ENCODE results near the gene SMDT1. TPM values are rescaled to one million over a fixed set of nuclear protein-coding genes. Genes with fewer than 3 reads are reported as not detected.

SMDT1 gene
- total and polyA plus RNA-seq, 10 of the 15 experiments (the other 5 are each of a cell fraction or from before 2014, with no cell fraction given) = 19.7 to 176 (median 66.3) TPM

GRCh38 chr22:42033263-42034181, 46.0 kb upstream of the SMDT1 start:
- ChIA-PET SMC1A (ENCODE audit: uncharacterized antibody, unreplicated experiment) (interaction anchor here (1.1 to 1.2 kb wide), 3 partner anchors 8 to 14 kb away, joined by 3 to 4 read pairs (median 3); no protein-coding TSS in a partner anchor), RAD21 (ENCODE audit: unreplicated experiment) (no interaction called here), CTCF (interaction anchor here (0.9 kb wide), 1 partner anchor 87 kb away, joined by 3 read pairs; the partner anchor contains the start of gene CENPM), POLR2A (no interaction called here)
- H3K27me3 ChIP-seq (replicated peaks in 1 of 2; ENCODE audit: control insufficient read depth in 2 of 2, insufficient read depth in 2 of 2, low read length in 1 of 2) = no peaks in the 10 kb centered on the region
- no peak overlapping the region for H3K4me3 ChIP-seq
- H3K27ac ChIP-seq (ENCODE audit: control insufficient read depth, insufficient read depth) = no peak overlapping the region
- peak; percentile 49 for FAIRE-seq
- BruUV-seq (replicated peaks) = no TSS peak
- H3K4me1 ChIP-seq (ENCODE audit: control insufficient read depth, insufficient read depth, low read length) = peaks cover 22% of the 10 kb centered on the region
- no peak overlapping the region for H3K9ac ChIP-seq (ENCODE audit: control insufficient read depth, insufficient read depth, low read length)
- H3K36me3 ChIP-seq (ENCODE audit: control insufficient read depth in 2 of 2, insufficient read depth in 2 of 2, low read length in 1 of 2) = no peaks in the 10 kb centered on the region
- H4K20me1 ChIP-seq (ENCODE audit: control insufficient read depth, insufficient read depth) = no peaks in the 10 kb centered on the region
- no peak overlapping the region for H3K4me2 ChIP-seq (ENCODE audit: control insufficient read depth, insufficient read depth)
- H3K9me3 ChIP-seq (replicated peaks; ENCODE audit: control insufficient read depth, insufficient read depth, low read length) = peaks cover 17% of the 10 kb centered on the region; the same call in 2 of the 3 replicates
- in situ Hi-C loops (cut with MboI) = no loop called here
- TF ChIP-seq CBX5 (IDR thresholded peaks at IDR 0.05; ENCODE audit: low read depth) = peak; percentile 85; the same call in 1 of the 2 replicates
- TF ChIP-seq RB1 (IDR thresholded peaks at IDR 0.05; ENCODE audit: borderline replicate concordance) = no peak
- ATAC-seq = no peak
- no peaks in the 10 kb centered on the region for H3K79me2 ChIP-seq (ENCODE audit: control insufficient read depth, insufficient read depth, low read length)
- 93% methylated on average over 5 of the region's 5 CpGs for WGBS (ENCODE audit: insufficient coverage, insufficient replicate concordance, low lambda C conversion rate, missing lambda C conversion rate)
- intact Hi-C loops (cut with micrococcal nuclease; ENCODE audit: unreplicated experiment) = no loop called here
- no peak overlapping the region for H2AFZ ChIP-seq (ENCODE audit: control insufficient read depth, low read depth, low read length)
- no peak for DNase-seq (ENCODE audit: low read depth, low spot score)

DNA sequence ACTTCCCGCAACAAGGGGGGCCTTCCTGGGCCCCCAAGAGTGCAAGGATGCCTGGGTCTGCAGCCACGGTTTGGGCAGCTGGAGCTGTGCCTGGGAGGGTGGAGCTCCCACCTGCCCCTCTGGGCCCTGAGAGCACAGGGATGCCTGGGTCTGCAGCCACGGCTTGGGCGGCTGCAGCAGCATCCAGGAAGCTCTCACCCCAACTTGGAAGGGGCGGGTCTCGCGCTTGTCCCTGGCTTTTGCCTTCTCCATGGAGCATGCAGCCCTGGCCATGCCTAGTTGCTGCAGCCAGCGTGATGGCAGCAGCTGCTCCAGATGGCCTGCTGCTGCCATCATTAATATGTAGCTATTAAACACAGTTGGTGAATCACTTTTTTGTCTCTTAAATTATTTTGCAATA, 44.2 kb upstream of the SMDT1 start:
- no peaks in the 10 kb centered on the region for H4K20me1 ChIP-seq (ENCODE audit: control insufficient read depth, insufficient read depth)
- ChIA-PET SMC1A (ENCODE audit: uncharacterized antibody, unreplicated experiment) (no interaction called here), CTCF (no interaction called here), RAD21 (ENCODE audit: unreplicated experiment) (no interaction called here), POLR2A (interaction anchor here (0.6 kb wide), 1 partner anchor 13 kb away, joined by 3 read pairs; no protein-coding TSS in a partner anchor)
- no peak overlapping the region for H3K27ac ChIP-seq (ENCODE audit: control insufficient read depth, insufficient read depth)
- peaks cover 20% of the 10 kb centered on the region for H3K4me1 ChIP-seq (ENCODE audit: control insufficient read depth, insufficient read depth, low read length)
- in situ Hi-C loops (cut with MboI) = no loop called here
- no peaks in the 10 kb centered on the region for H3K27me3 ChIP-seq (replicated peaks in 1 of 2; ENCODE audit: control insufficient read depth in 2 of 2, insufficient read depth in 2 of 2, low read length in 1 of 2)
- H3K9ac ChIP-seq (ENCODE audit: control insufficient read depth, insufficient read depth, low read length) = no peak overlapping the region
- peaks cover 17% of the 10 kb centered on the region; the same call in 2 of the 3 replicates for H3K9me3 ChIP-seq (replicated peaks; ENCODE audit: control insufficient read depth, insufficient read depth, low read length)
- WGBS (ENCODE audit: insufficient coverage, insufficient replicate concordance, low lambda C conversion rate, missing lambda C conversion rate) = 86% methylated on average over 8 of the region's 8 CpGs
- no peak overlapping the region for H3K4me3 ChIP-seq
- FAIRE-seq (no peak), DNase-seq (ENCODE audit: low read depth, low spot score) (no peak), ATAC-seq (no peak)
- no peak overlapping the region for H2AFZ ChIP-seq (ENCODE audit: control insufficient read depth, low read depth, low read length)
- no peaks in the 10 kb centered on the region for H3K79me2 ChIP-seq (ENCODE audit: control insufficient read depth, insufficient read depth, low read length)
- H3K4me2 ChIP-seq (ENCODE audit: control insufficient read depth, insufficient read depth) = no peak overlapping the region
- no peaks in the 10 kb centered on the region for H3K36me3 ChIP-seq (ENCODE audit: control insufficient read depth in 2 of 2, insufficient read depth in 2 of 2, low read length in 1 of 2)
- no TSS peak for BruUV-seq (replicated peaks)
- intact Hi-C loops (cut with micrococcal nuclease; ENCODE audit: unreplicated experiment) = no loop called here
- TF ChIP-seq, protein P1, sequence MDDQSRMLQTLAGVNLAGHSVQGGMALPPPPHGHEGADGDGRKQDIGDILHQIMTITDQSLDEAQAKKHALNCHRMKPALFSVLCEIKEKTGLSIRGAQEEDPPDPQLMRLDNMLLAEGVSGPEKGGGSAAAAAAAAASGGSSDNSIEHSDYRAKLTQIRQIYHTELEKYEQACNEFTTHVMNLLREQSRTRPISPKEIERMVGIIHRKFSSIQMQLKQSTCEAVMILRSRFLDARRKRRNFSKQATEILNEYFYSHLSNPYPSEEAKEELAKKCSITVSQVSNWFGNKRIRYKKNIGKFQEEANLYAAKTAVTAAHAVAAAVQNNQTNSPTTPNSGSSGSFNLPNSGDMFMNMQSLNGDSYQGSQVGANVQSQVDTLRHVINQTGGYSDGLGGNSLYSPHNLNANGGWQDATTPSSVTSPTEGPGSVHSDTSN (IDR thresholded peaks at IDR 0.05; ENCODE audit: insufficient replicate concordance, low read depth, low read length) = no peak
- TF ChIP-seq EZH2 (IDR thresholded peaks at IDR 0.05; ENCODE audit: borderline replicate concordance, control insufficient read depth, low read depth, low read length) (no peak), LARP7 (IDR thresholded peaks at IDR 0.05) (no peak), ZBTB11 (CRISPR knock-in tag; IDR thresholded peaks at IDR 0.05) (no peak), RB1 (IDR thresholded peaks at IDR 0.05; ENCODE audit: borderline replicate concordance) (no peak), POU2F2 (IDR thresholded peaks at IDR 0.05; ENCODE audit: borderline replicate concordance, low read depth, low read length) (no peak), BCL11A (IDR thresholded peaks at IDR 0.05; ENCODE audit: low read depth, low read length) (no peak), MTA2 (IDR thresholded peaks at IDR 0.05; ENCODE audit: low read depth) (no peak)
